Adrenal gland (tissue), 5 donors: ENCODE measurements around the gene USP31.

Source experiments
- CTCF ChIP-seq, 6 experiments: fragments of 450-650 bp in 4 of 6; fragments of 200-600 bp in 2 of 6; sonication (generic) in 1 of 6; IDR thresholded peaks; 1 replicate in 5 of 6; 2 replicates in 1 of 6; pipeline versions ENCODE4 v1.5.1 to v1.8.0; 2016 to 2021; ENCODE audit warnings: antibody characterized with exemption in 6 of 6, mild to moderate bottlenecking in 2 of 6, moderate library complexity in 1 of 6
- POLR2A ChIP-seq, 2 donors: fragments of 450-650 bp; IDR thresholded peaks; one replicate each; pipeline ENCODE4 v1.6.1; 2017; ENCODE audit warnings: antibody characterized with exemption in 2 of 2, mild to moderate bottlenecking in 2 of 2, moderate library complexity in 1 of 2
- donor health status: DM: no; HTN: no; CAD: no.

DNA sequence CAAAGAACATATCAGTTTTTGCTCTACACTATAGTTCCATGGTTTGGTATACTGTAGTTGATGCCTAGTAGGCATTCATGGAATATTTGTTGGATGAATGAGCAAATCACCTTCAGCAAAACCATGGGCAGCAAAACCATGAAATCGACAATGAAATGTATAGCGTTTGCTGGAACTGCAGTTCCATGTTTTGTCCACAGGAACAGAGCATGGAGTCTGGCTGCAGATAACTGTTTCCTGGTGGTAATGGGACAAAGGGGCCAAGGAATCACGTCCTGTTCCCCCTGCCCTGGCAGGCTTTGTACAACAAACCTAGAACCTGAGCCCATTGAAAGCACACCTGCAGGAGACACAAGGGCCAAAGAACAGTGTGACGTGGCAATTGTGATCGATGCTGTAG lies 101.1 kb downstream of the USP31 start:
- TF ChIP-seq CTCF (IDR thresholded peaks at IDR 0.05) (no peak), POLR2A (IDR thresholded peaks at IDR 0.05) (no peak)
